IMR-90 (cell line): ENCODE results near the gene NHP2. TPM values are rescaled to one million over a fixed set of nuclear protein-coding genes. Genes with fewer than 3 reads are reported as not detected.

Experiments used
- MAZ ChIP-seq: IDR thresholded peaks from 2 replicates; pipeline ENCODE4 v1.6.1; 2012; ENCODE audit warnings: low read depth, mild to moderate bottlenecking, low read length, improper control_type of control experiment, moderate library complexity, borderline replicate concordance
- RFX5 ChIP-seq: IDR thresholded peaks from 2 replicates; pipeline ENCODE4 v1.8.0; 2012; ENCODE audit warnings: low read depth, mild to moderate bottlenecking, low read length, moderate library complexity
- SMC3 ChIP-seq: fragments of 150-350 bp; IDR thresholded peaks from 2 replicates; pipeline ENCODE4 v1.6.1; 2016; ENCODE audit warnings: low read depth, mild to moderate bottlenecking, antibody characterized with exemption, low read length, moderate library complexity
- polyA plus RNA-seq, 3 experiments: library from polyadenylated mRNA; depleted of rRNA; stranded (reverse); fragments of >200 nt; gene quantifications; 2 replicates each; pipeline ENCODE4 v1.2.3, GENCODE V29; 2012; ENCODE audit warnings: low replicate concordance in 1 of 3
- total RNA-seq: library from RNA; depleted of rRNA; stranded (reverse); fragments of >200 nt; gene quantifications from 2 replicates; pipeline ENCODE4 v1.2.3, GENCODE V29; 2012
- TF ChIP-seq, protein P1 (sequence below): fragments of 150-350 bp; IDR thresholded peaks from 2 replicates; pipeline ENCODE4 v1.6.1; 2016; ENCODE audit warnings: low read depth, mild to moderate bottlenecking, low read length, moderate library complexity, borderline replicate concordance

Gene NHP2
- total and polyA plus RNA-seq, 2 of the 4 experiments (the other 2 are of a cell fraction) = 180 to 278 TPM

GRCh38 chr5:178153530-178154340 lies at the start of gene NHP2 (continued):
- TF ChIP-seq SMC3 = no peak
- TF ChIP-seq, protein P1, sequence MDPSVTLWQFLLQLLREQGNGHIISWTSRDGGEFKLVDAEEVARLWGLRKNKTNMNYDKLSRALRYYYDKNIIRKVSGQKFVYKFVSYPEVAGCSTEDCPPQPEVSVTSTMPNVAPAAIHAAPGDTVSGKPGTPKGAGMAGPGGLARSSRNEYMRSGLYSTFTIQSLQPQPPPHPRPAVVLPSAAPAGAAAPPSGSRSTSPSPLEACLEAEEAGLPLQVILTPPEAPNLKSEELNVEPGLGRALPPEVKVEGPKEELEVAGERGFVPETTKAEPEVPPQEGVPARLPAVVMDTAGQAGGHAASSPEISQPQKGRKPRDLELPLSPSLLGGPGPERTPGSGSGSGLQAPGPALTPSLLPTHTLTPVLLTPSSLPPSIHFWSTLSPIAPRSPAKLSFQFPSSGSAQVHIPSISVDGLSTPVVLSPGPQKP = no peak
- TF ChIP-seq RFX5 = no peak
- TF ChIP-seq MAZ = peak; percentile 52; the same call in 1 of the 2 replicates
